Stimulated activated CD4-positive, alpha-beta T cell treated with anti-CD3 and anti-CD28 coated beads, Interleukin-4, amount 100 ng/mL, for 48 hours (primary cell): ENCODE results near the gene NT5C3B.
"Not testable (repeated sequence)": the region's sequence is repeated elsewhere in the genome, so short reads cannot be mapped to it uniquely, and the experiment has no call there.

Experiments used
- DNase-seq, 2 donors: peaks; one replicate each; pipeline ENCODE4 v3.0.0-alpha.2; 2020; ENCODE audit warnings: low read depth in 2 of 2

Gene NT5C3B

GRCh38 chr17:41835800-41836549, at the start of gene NT5C3B:
TSS of gene NT5C3B (minus strand) at chr17:41836232. CDS start at chr17:41836193, 39 bp downstream.
- DNase-seq = peak; percentile 21 to 28

DNA sequence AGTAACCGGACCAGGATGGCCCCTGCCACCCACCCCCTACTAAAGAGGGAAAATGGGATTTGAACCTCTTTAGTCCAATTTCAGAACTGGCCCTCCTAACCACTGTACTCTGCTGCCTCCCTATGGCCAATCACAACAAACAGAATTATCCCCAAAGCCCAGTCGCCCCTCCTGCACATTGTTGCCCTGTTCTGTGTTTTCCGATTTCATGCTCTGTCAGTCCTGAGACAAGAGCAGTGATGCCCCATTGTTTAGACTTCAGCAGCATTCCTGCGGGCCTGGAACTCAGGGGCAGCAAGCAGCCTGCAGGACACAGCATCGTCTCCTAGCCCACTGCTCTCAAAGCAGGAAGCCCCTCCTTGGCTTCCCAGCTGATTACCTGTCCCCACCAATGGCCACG, 49.7 kb upstream of the NT5C3B start:
- DNase-seq = no peak

DNA sequence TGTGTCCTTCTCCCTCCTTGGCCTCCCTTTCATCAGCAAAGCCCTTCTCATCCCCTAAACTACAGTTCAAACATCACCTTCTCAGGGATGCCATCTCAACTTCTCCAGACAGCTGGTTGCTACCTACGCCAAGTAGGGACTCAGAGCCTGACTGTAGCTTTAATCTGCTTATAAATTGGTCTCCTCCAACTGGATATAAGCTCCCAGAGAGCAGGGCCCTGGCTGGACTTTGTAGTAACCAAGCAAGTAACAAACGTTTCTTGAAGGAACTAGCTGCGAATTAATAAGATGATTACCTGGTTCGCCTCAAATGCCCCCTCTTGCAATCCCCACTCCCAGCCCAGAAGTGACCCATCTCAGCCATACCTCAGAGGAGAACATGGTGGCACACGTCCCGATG, 46.7 kb upstream of the NT5C3B start:
- no peak for DNase-seq

DNA sequence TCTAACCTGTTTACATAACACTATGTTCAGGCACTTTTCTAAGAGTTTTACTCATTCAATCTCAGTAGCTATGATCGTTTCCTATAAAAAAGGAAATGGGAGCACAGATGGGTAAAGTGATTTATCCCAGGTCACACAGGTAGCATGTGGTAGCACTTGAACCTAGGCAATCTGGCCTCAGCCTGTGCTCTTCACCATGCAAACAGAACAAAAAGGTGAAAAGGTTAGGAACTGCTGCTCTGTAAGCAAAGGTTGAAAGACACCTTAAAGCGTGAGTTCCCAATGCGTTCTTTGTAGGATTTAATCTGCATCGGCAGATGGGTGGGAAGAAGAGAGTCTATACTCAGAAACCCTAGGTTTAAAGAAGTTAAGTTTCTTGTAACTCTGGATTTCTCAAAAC, 44.1 kb upstream of the NT5C3B start:
- DNase-seq = no peak

GRCh38 chr17:41874293-41874670, 38.2 kb upstream of the NT5C3B start:
- DNase-seq = not testable (repeated sequence)

GRCh38 chr17:41873559-41874292, 37.7 kb upstream of the NT5C3B start:
- DNase-seq = no peak

DNA sequence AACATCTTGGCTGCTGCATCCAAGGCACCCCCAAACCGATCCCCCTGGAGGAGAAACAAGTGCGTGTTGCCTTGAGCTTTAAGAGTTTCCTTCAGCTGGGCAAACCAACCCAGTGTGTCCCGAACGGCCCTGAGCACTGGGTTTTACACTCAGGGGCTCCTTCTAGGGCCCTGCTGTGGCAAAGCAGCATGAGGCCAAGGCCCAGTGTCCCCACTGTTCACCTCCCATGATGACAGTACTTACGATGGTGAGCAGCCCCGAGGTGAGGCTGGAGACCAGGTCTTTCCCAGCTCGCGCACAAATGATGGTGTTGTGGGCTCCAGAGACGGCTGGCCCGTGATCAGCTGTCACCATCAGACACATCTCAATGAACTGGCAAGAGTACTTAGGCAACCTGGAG, 35.8 kb upstream of the NT5C3B start:
- no peak for DNase-seq

DNA sequence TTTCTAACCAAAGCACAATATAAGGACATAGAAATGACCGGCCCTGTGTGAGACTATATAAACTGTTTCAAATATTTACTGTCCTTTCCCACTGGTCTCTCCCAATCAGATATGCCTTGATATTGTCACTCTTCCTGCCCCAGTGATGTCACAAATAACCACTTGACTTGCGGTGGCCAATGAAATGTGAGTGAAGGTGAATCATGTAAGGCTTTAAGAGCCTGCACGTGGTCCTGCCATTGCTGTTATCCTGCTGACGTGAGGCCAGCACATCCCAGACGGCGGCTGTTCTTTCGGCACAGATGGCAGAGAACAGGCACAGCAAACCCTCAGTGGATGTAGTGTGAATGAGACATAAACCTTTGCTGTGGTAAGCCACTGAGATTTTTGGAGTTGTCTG, 34.6 kb upstream of the NT5C3B start:
- no peak for DNase-seq

- no peak for DNase-seq
Measured at GRCh38 chr17:41870097-41870496, 34.1 kb upstream of the NT5C3B start.

DNA sequence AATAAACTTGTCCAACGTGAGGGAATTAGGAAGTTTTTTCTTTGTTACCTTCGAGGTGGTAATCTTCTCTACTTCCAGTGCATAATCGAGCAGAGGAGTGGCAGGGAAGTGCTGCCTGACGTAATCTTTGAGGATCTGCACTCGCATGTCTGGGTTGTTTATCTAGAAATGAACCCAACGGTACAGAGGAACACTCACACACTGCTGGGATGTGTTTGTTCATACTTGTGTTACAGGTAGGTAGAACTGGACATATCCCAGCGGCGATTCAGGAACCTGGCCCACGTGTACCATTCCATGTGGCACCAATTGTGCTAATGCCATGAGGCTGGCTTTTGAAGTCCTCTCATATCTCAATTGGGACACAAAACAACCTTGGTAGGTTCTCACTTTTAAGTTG, 33.4 kb upstream of the NT5C3B start:
- DNase-seq = no peak

GRCh38 chr17:41868568-41868967, 32.5 kb upstream of the NT5C3B start:
- DNase-seq = no peak

- DNase-seq = no peak
Measured at GRCh38 chr17:41865596-41865893, 29.5 kb upstream of the NT5C3B start.

DNA sequence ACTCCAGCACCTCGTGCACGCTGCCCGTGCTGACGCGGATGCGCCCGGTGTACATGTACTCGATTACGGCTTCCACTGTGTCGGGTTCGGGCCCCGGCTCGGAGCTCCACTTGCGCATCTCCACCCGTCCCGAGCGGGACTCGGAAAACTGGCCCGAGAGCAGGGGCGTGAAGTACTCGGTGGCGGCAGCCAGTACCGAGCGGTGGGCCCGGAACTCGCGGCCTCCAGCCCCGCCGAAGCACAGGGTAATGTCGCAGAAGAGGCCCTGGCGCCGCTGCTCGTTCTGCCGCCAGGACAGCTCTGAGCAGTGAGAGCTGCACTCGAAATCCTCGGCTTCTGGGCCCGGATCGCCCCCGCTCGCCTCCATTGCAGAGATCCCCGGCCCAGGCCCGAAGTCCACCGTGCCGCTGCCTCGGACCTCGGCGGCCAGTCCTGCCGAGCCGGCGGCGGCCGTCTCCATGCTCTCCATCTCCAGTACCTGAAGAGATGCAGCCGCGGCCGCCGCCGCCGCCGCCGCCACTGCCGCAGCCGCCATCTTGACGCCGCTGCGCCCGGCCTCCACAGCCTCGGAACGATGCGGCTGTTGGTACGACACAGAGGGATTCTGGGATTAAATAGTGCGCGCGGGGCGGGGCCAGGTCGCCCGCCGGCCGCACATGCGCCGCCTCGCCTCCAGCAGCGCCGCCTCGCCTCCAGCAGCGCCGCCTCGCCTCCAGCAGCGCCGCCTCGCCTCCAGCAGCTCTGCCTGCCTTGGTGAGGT, 29.0 kb upstream of the NT5C3B start, which contains the start of gene KLHL11:
KLHL11 (minus strand) TSS at position 588 of the 760 bp plus-strand sequence; CDS start at position 535, 53 bp downstream.
- peak; percentile 85 to 86 for DNase-seq

DNA sequence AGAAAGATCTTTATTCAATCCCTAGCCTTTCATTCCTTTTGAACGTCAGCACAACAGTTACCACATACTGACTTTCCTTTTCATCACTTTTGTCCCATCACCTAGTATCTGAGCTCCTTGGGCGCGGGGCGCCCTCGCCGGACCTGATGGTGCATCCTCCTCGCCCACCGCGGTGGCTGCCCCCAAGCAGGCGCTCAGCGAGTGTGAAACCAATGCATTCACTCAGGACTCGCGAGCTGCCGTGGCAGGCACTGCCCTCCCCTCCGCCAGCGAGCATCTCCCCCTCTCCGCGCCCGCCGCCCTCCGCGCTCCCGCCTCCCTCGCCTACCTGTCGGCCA, 28.4 kb upstream of the NT5C3B start:
- no peak for DNase-seq

DNA sequence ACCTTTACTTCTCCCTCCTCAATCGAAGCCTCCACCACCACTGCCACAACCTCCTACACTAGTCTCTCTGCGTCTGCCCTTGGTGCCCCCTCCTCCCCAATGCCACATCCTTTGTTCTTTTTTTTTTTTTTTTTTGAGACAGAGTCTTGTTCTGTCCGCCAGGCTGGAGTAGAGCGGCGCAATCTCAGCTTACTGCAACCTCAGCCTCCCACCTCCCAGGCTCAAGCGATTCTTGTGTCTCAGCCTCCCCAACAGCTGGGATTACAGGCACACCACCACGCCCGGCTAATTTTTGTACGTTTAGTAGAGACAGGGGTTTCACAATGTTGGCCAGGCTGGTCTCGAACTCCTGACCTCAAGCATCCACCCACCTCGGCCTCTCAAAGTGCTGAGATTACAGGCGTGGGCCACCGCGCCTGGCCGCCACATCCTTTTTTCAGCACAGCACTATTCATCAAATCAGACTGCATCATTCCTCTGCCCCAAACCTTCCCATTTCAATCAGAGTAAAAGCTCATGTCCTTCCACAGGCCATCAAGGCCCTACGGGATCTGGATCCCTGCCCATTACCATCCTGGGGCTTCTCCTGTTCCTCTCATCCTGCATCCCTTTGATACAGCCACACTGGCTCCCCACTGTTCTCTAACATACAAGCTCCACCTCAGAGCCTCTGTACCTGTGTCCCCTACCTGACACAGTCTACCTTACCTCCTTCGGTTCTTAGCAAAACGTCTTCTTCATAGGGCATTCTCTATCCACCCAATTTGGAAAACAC, 27.2 kb upstream of the NT5C3B start:
- DNase-seq = peak in 1 of 2 donors; percentile 20

- DNase-seq = no peak
Measured at GRCh38 chr17:41860254-41860931, 24.4 kb upstream of the NT5C3B start.

GRCh38 chr17:41851382-41851781, 15.3 kb upstream of the NT5C3B start:
- DNase-seq = not testable (repeated sequence)

DNA sequence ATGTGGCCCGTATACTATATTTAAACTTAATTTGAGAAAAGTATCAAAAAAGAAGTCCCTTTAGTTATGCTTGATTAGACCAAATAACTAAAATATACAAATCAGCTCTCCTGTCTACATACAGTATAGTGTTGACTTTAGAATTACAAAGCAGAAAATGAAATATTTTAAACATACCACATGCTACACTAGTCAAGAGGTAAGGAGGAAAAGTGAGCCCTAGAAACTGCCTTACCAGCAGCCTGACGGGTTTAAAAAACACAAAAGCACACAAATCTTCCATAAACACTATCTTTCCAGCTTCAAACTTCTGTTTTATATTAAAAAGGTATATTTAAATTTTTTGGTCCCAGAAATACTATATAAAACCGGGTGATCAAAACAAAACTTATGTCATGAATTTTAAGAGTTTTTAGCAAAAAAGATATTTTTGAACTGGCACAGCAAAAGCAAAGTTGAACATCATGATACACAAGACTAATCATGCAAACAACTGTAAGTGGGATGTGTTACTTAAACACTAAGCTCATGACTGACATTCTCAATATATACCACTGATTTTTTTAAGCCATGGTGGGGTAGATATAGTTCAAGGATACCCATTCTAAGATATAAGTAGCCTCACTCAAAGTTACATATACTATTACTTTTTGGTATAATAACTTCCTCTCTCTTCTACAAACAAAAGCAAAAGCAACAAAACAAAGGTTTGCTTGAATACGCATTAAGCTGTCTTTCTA, 13.4 kb upstream of the NT5C3B start:
- no peak for DNase-seq

- no peak for DNase-seq
Measured at GRCh38 chr17:41848788-41849187, 12.8 kb upstream of the NT5C3B start.

GRCh38 chr17:41844971-41845370, 8.9 kb upstream of the NT5C3B start:
- DNase-seq = no peak

DNA sequence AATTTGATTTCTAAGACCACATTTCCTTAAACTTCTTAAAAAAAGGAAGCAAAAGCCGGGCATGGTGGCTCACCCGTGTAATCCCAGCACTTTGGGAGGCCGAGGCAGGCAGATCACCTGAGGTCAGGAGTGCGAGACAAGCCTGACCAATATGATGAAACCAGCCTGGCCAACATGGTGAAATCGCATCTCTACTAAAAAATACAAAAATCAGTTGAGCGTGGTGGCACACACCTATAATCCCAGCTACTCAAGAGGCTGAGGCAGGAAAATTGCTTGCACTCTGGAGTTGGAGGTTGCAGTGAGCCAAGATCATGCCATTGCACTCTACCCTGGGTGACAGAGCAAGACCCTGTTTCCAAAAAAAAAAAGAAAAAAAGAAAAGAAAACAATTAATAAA, 4.7 kb upstream of the NT5C3B start:
- DNase-seq = not testable (repeated sequence)
